ENCODE measurements around the gene SLIT2. TPM values are rescaled to one million over a fixed set of nuclear protein-coding genes. Genes with fewer than 3 reads are reported as not detected.
A peak's percentile ranks its signal among the peaks of the same experiment; 100 is the strongest.

The SLIT2 gene
- total RNA-seq, 1 donor from 2014 or later: 11.2 TPM

GRCh38 chr4:20253283-20253734, 1.6 kb downstream of the SLIT2 start:
- H3K27ac Mint-ChIP-seq (ENCODE audit: unreplicated experiment): no peak overlapping the region
- peak overlapping the region; percentile 74 for H3K4me3 ChIP-seq (ENCODE audit: insufficient read depth, low read depth, low read length)
- no peak for TF ChIP-seq EZH2 (IDR thresholded peaks at IDR 0.05; ENCODE audit: insufficient read depth, low read length)
- no peak for TF ChIP-seq CTCF (IDR thresholded peaks at IDR 0.05; ENCODE audit: insufficient read depth, low read depth, low read length)
- peak overlapping the region; percentile 84 for H2AFZ ChIP-seq (ENCODE audit: low read depth, low read length)
- H3K36me3 ChIP-seq (ENCODE audit: insufficient read depth, low read length): no peaks in the 10 kb centered on the region
- H3K4me2 ChIP-seq (ENCODE audit: low read length): peak overlapping the region; percentile 98
- H3K27me3 Mint-ChIP-seq (ENCODE audit: low read depth, unreplicated experiment): peaks cover 25% of the 10 kb centered on the region
- H3K36me3 Mint-ChIP-seq (ENCODE audit: low read depth, unreplicated experiment): no peaks in the 10 kb centered on the region
- no peaks in the 10 kb centered on the region for H3K27me3 ChIP-seq (ENCODE audit: insufficient read depth, low read length)
- FAIRE-seq (no peak), DNase-seq (ENCODE audit: low read depth) (no peak)
- peaks cover 15% of the 10 kb centered on the region for H3K4me1 Mint-ChIP-seq (ENCODE audit: low read depth, unreplicated experiment)
- peak overlapping the region; percentile 77 for H3K9ac ChIP-seq (ENCODE audit: low read length)
- H3K27ac ChIP-seq (ENCODE audit: low read depth, low read length): no peak overlapping the region
- peaks cover 10% of the 10 kb centered on the region for H3K79me2 ChIP-seq (ENCODE audit: insufficient read depth, low read length)
- H3K9me3 ChIP-seq (ENCODE audit: insufficient read depth, low read depth, low read length): no peaks in the 10 kb centered on the region
- peak overlapping the region; percentile 90 for H3K4me3 Mint-ChIP-seq (ENCODE audit: unreplicated experiment)
- peaks cover 16% of the 10 kb centered on the region for H4K20me1 ChIP-seq (ENCODE audit: insufficient read depth, low read length)
- H3K9me3 Mint-ChIP-seq (ENCODE audit: unreplicated experiment): no peaks in the 10 kb centered on the region
- peaks cover 25% of the 10 kb centered on the region for H3K4me1 ChIP-seq (ENCODE audit: insufficient read depth, low read length)

GRCh38 chr4:20253735-20254409, 2.2 kb downstream of the SLIT2 start:
- Histone ChIP-seq H3K9ac (ENCODE audit: low read length) (peak overlapping the region; percentile 77), H3K27me3 (ENCODE audit: insufficient read depth, low read length) (no peaks in the 10 kb centered on the region), H3K9me3 (ENCODE audit: insufficient read depth, low read depth, low read length) (no peaks in the 10 kb centered on the region), H3K79me2 (ENCODE audit: insufficient read depth, low read length) (peaks cover 10% of the 10 kb centered on the region), H3K36me3 (ENCODE audit: insufficient read depth, low read length) (no peaks in the 10 kb centered on the region), H3K4me1 (ENCODE audit: insufficient read depth, low read length) (peaks cover 24% of the 10 kb centered on the region), H3K4me3 (ENCODE audit: insufficient read depth, low read depth, low read length) (peak overlapping the region; percentile 74), H2AFZ (ENCODE audit: low read depth, low read length) (peak overlapping the region; percentile 84), H3K27ac (ENCODE audit: low read depth, low read length) (no peak overlapping the region), H4K20me1 (ENCODE audit: insufficient read depth, low read length) (peaks cover 16% of the 10 kb centered on the region), H3K4me2 (ENCODE audit: low read length) (peak overlapping the region; percentile 98)
- no peaks in the 10 kb centered on the region for H3K36me3 Mint-ChIP-seq (ENCODE audit: low read depth, unreplicated experiment)
- H3K4me1 Mint-ChIP-seq (ENCODE audit: low read depth, unreplicated experiment): peaks cover 15% of the 10 kb centered on the region
- no peak for TF ChIP-seq EZH2 (IDR thresholded peaks at IDR 0.05; ENCODE audit: insufficient read depth, low read length)
- no peak for TF ChIP-seq CTCF (IDR thresholded peaks at IDR 0.05; ENCODE audit: insufficient read depth, low read depth, low read length)
- H3K27ac Mint-ChIP-seq (ENCODE audit: unreplicated experiment): peak overlapping the region; percentile 80
- peak overlapping the region; percentile 90 for H3K4me3 Mint-ChIP-seq (ENCODE audit: unreplicated experiment)
- peaks cover 25% of the 10 kb centered on the region for H3K27me3 Mint-ChIP-seq (ENCODE audit: low read depth, unreplicated experiment)
- H3K9me3 Mint-ChIP-seq (ENCODE audit: unreplicated experiment): no peaks in the 10 kb centered on the region
- FAIRE-seq: no peak
- DNase-seq (ENCODE audit: low read depth): peak; percentile 15
